GM23338 (cell line): Measurements from ENCODE around the gene TAF8.

ENCODE experiments used
- CTCF ChIP-seq, 2 experiments: fragments of 200-600 bp in 1 of 2; sonication (generic) in 1 of 2; conservative IDR thresholded peaks; 2 replicates each; pipeline versions ENCODE4 v1.5.1 to v1.6.1; 2016 to 2017; ENCODE audit warnings: antibody characterized with exemption in 2 of 2, low read depth in 2 of 2, mild to moderate bottlenecking in 2 of 2, moderate library complexity in 1 of 2
- EZH2 ChIP-seq: fragments of 200-600 bp; sonication (generic); IDR thresholded peaks from one replicate; pipeline ENCODE4 v1.8.0; 2017; ENCODE audit warnings: antibody characterized with exemption, mild to moderate bottlenecking, low read depth; ENCODE audit not compliant: unreplicated experiment
- POLR2AphosphoS5 ChIP-seq: IDR thresholded peaks from 2 replicates; pipeline ENCODE4 v1.6.1; 2016; ENCODE audit warnings: antibody characterized with exemption, low read depth
- TF ChIP-seq, protein P1 (sequence below): IDR thresholded peaks from one replicate; pipeline ENCODE4 v1.6.1; 2018; ENCODE audit warnings: antibody characterized with exemption; ENCODE audit not compliant: unreplicated experiment

GRCh38 chr6:42110683-42111082 lies 60.4 kb downstream of the TAF8 start:
- TF ChIP-seq, protein P1, sequence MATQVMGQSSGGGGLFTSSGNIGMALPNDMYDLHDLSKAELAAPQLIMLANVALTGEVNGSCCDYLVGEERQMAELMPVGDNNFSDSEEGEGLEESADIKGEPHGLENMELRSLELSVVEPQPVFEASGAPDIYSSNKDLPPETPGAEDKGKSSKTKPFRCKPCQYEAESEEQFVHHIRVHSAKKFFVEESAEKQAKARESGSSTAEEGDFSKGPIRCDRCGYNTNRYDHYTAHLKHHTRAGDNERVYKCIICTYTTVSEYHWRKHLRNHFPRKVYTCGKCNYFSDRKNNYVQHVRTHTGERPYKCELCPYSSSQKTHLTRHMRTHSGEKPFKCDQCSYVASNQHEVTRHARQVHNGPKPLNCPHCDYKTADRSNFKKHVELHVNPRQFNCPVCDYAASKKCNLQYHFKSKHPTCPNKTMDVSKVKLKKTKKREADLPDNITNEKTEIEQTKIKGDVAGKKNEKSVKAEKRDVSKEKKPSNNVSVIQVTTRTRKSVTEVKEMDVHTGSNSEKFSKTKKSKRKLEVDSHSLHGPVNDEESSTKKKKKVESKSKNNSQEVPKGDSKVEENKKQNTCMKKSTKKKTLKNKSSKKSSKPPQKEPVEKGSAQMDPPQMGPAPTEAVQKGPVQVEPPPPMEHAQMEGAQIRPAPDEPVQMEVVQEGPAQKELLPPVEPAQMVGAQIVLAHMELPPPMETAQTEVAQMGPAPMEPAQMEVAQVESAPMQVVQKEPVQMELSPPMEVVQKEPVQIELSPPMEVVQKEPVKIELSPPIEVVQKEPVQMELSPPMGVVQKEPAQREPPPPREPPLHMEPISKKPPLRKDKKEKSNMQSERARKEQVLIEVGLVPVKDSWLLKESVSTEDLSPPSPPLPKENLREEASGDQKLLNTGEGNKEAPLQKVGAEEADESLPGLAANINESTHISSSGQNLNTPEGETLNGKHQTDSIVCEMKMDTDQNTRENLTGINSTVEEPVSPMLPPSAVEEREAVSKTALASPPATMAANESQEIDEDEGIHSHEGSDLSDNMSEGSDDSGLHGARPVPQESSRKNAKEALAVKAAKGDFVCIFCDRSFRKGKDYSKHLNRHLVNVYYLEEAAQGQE = no peak
- TF ChIP-seq POLR2AphosphoS5 = no peak
- no peak for TF ChIP-seq CTCF (conservative IDR thresholded peaks at IDR 0.05; ENCODE audit: low read depth in 2 of 2)
- TF ChIP-seq EZH2 = no peak
